ENCODE data around the gene PITPNM3.
"Not testable (repeated sequence)": the region's sequence is repeated elsewhere in the genome, so short reads cannot be mapped to it uniquely, and the experiment has no call there.

PITPNM3 gene

GRCh38 chr17:6497496-6498221, 58.7 kb downstream of the PITPNM3 start:
- no peak for DNase-seq

GRCh38 chr17:6496640-6497441, 59.5 kb downstream of the PITPNM3 start:
- DNase-seq: no peak

GRCh38 chr17:6496116-6496481, 60.3 kb downstream of the PITPNM3 start:
- no peak for DNase-seq

DNA sequence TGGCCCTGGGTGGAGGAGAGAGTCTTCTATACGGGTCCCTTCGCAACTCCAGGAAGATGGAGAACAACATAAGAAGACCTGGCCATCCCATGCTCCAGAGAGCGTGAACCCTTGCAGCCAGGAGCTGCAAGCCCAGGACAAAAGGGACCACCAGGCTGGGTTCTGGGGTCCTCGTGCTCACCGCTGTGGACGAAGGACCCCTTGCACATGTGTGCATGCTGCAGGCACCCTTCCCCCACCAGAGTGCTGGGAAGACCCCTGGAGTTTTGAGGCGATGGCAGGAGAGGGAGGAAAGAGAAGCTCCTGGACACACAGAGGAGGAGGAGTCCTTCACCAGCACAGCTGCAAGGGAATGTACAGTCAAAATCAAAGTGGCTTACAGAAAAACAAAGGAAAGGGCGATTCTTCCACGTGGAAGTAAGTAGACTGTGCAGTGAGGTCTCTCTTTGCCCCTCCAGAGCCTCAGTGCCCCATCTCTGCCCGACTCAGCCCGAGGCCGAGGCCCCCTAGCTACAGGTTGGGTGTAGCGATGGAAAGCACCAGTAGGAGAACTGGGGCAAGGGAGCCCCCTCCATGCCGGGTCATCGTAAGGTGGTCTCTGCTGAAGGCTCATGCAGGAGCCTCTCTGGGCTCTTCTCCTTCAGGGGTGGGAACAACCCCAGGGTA, 60.8 kb downstream of the PITPNM3 start:
- DNase-seq: no peak

DNA sequence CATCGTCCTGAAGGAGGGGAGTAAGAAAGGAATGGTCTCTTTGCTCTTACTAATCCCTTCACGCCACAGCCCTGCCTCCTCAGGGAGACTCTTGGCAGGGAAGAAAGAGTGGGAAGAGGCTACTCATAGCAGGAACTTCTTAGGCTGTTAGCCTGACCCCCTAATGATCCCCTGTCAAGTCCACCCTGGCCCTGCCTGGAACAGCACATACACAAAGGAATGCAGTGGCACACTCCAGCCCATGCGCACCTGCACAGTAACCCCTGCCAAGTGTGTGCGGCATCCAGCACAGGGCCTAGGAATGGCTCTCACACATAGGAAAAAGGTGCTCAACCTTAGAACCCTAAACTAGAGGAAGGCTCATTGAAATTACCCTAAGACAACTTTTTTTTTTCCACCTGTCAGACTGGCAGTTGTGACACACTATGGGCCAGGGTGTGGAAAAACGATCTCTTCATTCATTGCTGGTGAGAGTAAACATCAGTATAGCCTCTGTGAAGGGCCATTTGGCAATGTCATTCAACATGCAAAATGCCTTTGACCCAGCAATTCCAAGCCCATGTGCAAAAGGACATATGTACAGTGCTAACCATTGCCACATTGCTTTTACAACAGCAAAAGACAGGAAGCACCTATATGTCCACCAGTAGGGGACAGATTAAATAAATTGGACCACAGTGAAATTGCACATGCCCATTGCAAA, 62.0 kb downstream of the PITPNM3 start:
- DNase-seq: no peak

GRCh38 chr17:6492892-6493674, 63.3 kb downstream of the PITPNM3 start:
- DNase-seq: no peak

DNA sequence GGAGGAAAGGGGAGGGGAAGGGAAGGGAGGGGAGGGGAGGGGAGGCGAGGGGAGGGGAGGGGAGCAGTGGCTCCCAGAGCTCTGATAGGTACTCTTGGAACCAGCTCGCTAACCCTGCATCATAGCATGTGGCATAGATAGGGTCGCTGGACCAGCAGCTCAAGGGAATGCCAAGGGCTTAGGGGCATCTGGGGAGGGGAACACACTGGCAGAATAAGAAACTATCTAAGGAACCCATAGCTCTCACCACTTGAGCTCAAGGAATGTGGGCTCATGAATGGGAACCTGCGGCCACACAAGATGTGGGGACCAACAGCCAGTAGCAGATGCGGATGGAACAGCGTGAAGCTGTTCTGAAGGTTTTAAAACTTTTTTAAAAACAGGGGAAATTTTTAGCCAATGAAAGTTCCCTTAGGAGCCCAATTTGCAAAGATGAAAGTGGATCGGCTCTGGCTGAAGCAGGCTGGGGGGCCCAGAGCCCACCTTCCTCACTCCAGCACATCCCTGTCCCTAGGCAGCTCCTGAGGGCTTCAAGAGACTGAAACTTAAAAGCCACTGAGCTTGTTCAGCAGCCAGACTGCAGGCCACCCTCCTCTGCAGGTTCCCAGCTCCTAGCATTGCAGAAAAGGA, 65.2 kb downstream of the PITPNM3 start:
- DNase-seq: no peak

- no peak for DNase-seq
Observed at GRCh38 chr17:6489016-6489550, 67.3 kb downstream of the PITPNM3 start.

DNA sequence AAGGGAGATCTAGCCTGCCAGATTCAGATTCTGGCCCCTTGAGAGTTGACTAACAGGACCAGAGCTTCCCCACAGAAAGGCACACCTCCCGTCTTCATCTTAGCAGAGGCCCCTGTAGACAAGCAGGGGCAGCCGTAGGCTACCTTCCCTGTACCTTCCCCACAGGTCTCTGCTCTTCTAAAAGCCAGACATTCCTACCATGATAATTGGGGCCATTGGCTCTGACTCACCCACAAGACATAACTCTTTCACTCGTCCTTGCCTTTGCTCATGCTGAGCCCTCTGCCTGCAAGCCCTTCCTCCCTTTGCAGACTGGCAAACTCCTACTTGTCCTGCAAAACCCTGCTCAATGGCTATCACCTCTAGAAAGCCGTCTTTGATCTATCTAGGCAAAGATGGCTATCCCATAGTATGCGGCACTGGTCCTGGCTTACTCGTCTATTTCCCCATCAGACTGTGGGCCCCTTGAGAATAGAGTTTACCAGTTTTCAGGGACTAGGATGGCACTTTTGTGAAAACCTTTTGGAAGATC, 68.3 kb downstream of the PITPNM3 start:
- no peak for DNase-seq

DNA sequence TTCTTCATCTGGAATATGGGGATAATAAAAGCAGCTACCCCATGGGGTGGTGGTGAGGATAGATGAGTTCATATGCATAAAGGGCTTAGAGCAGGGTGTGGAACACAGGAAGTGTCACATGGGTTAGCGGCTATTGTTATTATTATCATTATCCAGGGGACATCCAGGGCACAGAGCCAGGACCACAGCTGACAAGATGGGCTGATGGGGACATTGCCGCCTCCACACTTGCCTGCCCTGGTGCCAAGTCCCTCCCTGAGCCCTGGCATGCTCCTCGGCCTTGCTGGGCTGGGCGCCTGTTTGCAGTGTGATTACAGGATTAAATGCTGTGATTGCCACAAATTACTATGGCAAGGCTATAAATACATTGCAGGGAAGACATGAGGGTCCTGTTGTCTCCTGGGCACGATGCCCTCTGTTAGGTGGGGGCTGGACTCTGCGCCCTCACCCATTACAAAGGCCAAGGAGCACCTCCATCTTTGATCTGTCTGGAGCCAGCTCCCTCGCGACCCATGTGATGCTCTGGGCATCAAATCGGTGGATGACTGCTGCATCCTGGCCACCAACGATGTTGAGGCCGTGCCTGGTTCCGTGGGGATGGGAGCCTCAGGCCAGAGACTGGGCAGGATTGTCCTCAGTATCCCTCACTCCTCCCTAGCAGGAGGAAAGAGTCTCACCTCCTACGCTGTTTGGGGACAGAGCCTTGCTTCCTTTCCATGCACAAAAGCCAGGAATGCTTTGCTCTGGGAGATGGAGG, 68.9 kb downstream of the PITPNM3 start:
- DNase-seq: no peak

DNA sequence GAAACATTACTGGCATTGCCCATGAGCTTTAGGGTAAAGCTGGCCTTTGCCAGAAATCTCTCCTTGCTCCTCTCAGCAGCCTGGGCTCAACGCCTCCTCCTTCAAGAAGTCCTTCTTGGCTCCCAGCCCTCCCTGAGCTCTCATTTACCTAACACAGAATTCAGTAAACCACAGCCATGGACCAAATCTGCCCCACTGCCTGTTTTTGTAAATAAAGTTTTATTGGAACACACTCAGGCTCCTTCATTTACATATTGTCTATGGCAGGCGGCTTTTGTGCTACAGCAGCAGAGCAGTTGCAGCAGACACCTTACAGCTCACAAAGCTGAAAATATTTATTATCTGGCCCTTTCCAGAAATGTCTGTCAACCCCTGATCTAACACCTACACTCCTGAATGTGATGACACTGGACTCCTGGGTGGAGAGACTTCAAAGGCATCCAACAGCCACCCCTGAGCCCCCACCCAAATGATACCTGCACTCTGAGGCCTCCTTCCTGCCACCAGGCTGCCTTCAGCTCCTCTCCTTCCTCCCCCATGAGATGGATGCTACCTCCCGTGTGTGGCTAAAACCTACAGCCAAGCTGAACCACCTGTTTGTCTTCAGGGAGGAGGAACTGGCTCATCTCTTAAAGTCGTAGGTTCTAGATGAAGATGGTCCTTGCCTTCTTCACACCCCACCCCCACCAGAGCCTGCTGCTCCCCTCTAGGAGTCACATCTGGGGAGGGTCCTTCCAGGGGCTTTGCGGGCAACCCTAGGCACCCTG, 70.5 kb downstream of the PITPNM3 start:
- no peak for DNase-seq

DNA sequence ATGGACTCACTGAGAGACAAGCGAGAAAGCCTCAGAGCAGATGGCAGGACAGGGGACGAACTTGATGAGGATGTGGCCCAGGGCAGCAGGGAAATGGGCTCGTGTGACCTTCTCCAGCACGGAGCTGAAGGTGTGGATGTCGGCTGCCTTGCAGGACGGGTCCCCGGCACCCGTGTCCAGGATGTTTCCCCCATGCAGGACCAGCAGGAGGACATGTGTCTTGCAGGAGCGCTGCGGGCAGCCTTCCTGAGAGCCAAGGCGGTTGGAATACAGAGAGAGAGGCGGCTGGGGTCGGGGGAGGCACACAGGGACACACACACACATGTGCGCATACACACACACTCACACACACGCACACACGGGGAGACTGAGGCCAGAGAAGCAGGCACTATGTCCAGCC, 72.8 kb downstream of the PITPNM3 start:
- DNase-seq: no peak

DNA sequence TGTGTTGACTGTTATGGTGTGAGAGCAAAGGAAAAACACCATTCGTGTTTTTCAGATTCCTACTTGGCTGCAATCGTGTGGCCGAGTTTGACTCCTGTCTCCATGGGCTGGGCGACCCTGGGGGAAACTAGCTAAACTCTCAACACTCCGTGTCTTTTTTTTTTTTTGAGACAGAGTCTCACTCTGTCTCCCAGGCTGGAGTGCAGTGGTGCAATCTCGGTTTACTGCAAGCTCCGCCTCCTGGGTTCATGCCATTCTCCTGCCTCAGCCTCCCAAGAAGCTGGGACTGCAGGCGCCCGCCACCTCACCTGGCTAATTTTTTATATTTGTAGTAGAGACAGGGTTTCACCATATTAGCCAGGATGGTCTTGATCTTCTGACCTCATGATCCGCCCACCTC, 73.6 kb downstream of the PITPNM3 start:
- DNase-seq: not testable (repeated sequence)

- no peak for DNase-seq
Observed at GRCh38 chr17:6482105-6482455, 74.3 kb downstream of the PITPNM3 start.

DNA sequence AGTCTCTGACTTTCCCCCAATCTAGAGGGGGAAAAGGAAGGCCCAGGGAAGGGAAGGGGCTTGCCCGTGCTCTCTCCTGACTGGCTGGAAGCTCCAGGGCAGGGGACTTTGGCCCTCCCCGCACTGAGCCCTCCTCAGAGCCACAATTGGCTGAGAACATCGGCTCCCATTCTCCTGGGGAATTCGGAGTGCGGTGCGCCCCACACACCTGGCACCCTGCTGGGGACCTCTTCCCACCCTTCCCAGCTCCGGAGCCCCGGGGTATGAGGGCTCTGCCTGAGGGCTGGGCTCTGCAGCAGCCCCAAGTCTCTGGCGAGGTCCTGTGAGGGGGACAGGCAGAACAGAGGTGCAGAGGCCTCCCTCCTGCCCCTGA, 76.1 kb downstream of the PITPNM3 start:
- DNase-seq: no peak

- no peak for DNase-seq
Observed at GRCh38 chr17:6479622-6480302, 76.6 kb downstream of the PITPNM3 start.

DNA sequence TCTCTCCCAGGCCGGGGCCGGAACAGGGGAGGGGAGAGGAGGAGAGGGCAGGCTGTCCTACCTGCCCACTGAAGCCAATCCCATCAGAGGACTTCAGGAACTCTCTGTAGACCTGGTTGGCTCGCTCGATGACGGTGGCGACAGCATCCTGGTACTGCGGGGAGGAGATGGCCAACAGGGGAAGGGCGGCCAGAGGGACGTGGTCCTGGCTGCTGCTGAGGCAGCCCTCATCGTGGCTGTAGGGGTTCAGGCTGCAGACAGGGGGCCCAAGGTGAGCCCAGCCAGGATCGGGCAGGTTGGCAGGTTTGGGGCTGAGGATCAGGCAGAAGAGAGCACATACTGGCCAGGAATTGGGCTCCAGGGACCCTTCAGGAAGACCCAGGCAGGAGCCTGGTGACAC, 77.9 kb downstream of the PITPNM3 start:
- no peak for DNase-seq

DNA sequence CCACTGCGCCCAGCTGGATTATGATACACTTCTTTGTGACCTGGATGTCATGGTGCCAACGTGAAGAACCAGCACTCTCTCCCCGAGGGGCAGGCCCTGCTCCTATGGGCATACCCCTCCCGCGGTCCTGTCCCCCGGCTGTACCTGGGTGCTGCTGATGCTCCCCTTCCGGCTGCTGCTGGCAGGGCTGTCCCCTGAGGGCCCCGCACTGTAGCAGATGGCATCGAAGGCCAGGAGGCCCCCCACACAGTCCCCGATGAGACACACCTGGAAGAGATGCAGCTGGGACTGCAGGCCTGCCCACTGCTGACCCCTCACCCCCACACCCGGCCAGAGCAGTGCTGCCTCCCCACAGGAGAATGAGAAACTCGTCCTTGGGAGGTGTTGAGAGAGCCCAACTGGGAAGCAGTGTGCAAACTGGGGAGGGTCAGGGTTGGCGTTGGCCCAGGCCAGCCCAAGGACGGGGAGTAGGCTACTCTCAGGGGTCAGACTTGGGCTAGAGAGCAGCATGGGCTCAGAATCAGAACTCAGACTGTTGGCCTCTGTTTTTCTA, 78.4 kb downstream of the PITPNM3 start:
- no peak for DNase-seq

GRCh38 chr17:6476810-6477179, 79.6 kb downstream of the PITPNM3 start:
- DNase-seq: no peak
